Stimulated activated naive CD8-positive, alpha-beta T cell treated with anti-CD3 and anti-CD28 coated beads, Interleukin-15, amount 100 ng/mL, for 72 hours (primary cell): ENCODE data around the gene IFNL3.

ENCODE experiments used
- ATAC-seq: fragments of 150-1000 bp; cut with Tn5 transposase; 2 replicates; pipeline ENCODE4 v1.10.0; 2021; ENCODE audit warnings: mild to moderate bottlenecking, moderate library complexity
- DNase-seq, 2 donors: peaks; one replicate each; pipeline ENCODE4 v3.0.0; 2021 to 2022
- H3K27ac Mint-ChIP-seq, 2 donors: one replicate each; pipeline ENCODE4 v1.8.0; 2022; ENCODE audit warnings: mild to moderate bottlenecking in 2 of 2, mixed read lengths in 2 of 2, moderate library complexity in 2 of 2
- H3K27me3 Mint-ChIP-seq: one replicate; pipeline ENCODE4 v1.8.0; 2022; ENCODE audit warnings: mixed read lengths
- H3K4me1 Mint-ChIP-seq: one replicate; pipeline ENCODE4 v1.8.0; 2022; ENCODE audit warnings: mild to moderate bottlenecking, mixed read lengths
- H3K4me3 Mint-ChIP-seq, 2 donors: one replicate each; pipeline ENCODE4 v1.8.0; 2022; ENCODE audit warnings: mild to moderate bottlenecking in 2 of 2, mixed read lengths in 2 of 2, moderate library complexity in 1 of 2
- H3K9me3 Mint-ChIP-seq, 2 donors: one replicate each; pipeline ENCODE4 v1.8.0; 2022; ENCODE audit warnings: mixed read lengths in 2 of 2

IFNL3 gene

GRCh38 chr19:39208175-39208795 lies 36.5 kb downstream of the IFNL3 start:
- ATAC-seq (no peak), DNase-seq (no peak)
- peaks cover 27% of the 10 kb centered on the region for H3K27me3 Mint-ChIP-seq
- H3K9me3 Mint-ChIP-seq, result no peaks in the 10 kb centered on the region
- no peak overlapping the region for H3K4me3 Mint-ChIP-seq
- no peak overlapping the region for H3K27ac Mint-ChIP-seq
- H3K4me1 Mint-ChIP-seq, result peaks cover 7% of the 10 kb centered on the region

GRCh38 chr19:39207293-39207836 lies 37.4 kb downstream of the IFNL3 start:
- Mint-ChIP-seq H3K27me3 (peaks cover 36% of the 10 kb centered on the region), H3K9me3 (no peaks in the 10 kb centered on the region), H3K27ac (no peak overlapping the region), H3K4me3 (no peak overlapping the region), H3K4me1 (peaks cover 10% of the 10 kb centered on the region)
- ATAC-seq, result no peak
- no peak for DNase-seq

GRCh38 chr19:39206122-39206521 lies 38.7 kb downstream of the IFNL3 start:
- H3K27me3 Mint-ChIP-seq, result peaks cover 49% of the 10 kb centered on the region
- no peaks in the 10 kb centered on the region for H3K9me3 Mint-ChIP-seq
- peaks cover 10% of the 10 kb centered on the region for H3K4me1 Mint-ChIP-seq
- H3K27ac Mint-ChIP-seq, result no peak overlapping the region
- H3K4me3 Mint-ChIP-seq, result no peak overlapping the region
- ATAC-seq, result no peak
- DNase-seq, result no peak

- Mint-ChIP-seq H3K9me3 (no peaks in the 10 kb centered on the region), H3K4me3 (no peak overlapping the region), H3K4me1 (peaks cover 10% of the 10 kb centered on the region), H3K27me3 (peaks cover 56% of the 10 kb centered on the region), H3K27ac (no peak overlapping the region)
- DNase-seq (no peak), ATAC-seq (no peak)
Measured at GRCh38 chr19:39205449-39205764, 39.4 kb downstream of the IFNL3 start.

GRCh38 chr19:39203372-39204341 lies 41.1 kb downstream of the IFNL3 start, which contains the start of gene SYCN:
Gene SYCN, minus strand, starts transcription at chr19:39204263. Its CDS starts 9 bp downstream, at chr19:39204254.
- DNase-seq (no peak), ATAC-seq (no peak)
- Mint-ChIP-seq H3K27me3 (peaks cover 71% of the 10 kb centered on the region), H3K9me3 (no peaks in the 10 kb centered on the region), H3K4me1 (peaks cover 10% of the 10 kb centered on the region), H3K4me3 (no peak within 1 kb of the TSS), H3K27ac (peak within 1 kb of the TSS in 1 of 2 donors; percentile 71)

- Mint-ChIP-seq H3K27ac (peak overlapping the region in 1 of 2 donors; percentile 71), H3K9me3 (no peaks in the 10 kb centered on the region), H3K4me1 (peaks cover 10% of the 10 kb centered on the region), H3K4me3 (no peak overlapping the region), H3K27me3 (peaks cover 78% of the 10 kb centered on the region)
- ATAC-seq, result no peak
- no peak for DNase-seq
Measured at GRCh38 chr19:39202998-39203355, 41.8 kb downstream of the IFNL3 start.

- DNase-seq, result no peak
- Mint-ChIP-seq H3K9me3 (no peaks in the 10 kb centered on the region), H3K27me3 (peaks cover 98% of the 10 kb centered on the region), H3K4me3 (no peak overlapping the region), H3K4me1 (peaks cover 30% of the 10 kb centered on the region), H3K27ac (no peak overlapping the region)
- no peak for ATAC-seq
Measured at GRCh38 chr19:39200803-39201115, 44.0 kb downstream of the IFNL3 start.

GRCh38 chr19:39200066-39200802 lies 44.6 kb downstream of the IFNL3 start:
- Mint-ChIP-seq H3K4me3 (no peak overlapping the region), H3K4me1 (peaks cover 34% of the 10 kb centered on the region), H3K27me3 (peaks cover 98% of the 10 kb centered on the region), H3K27ac (no peak overlapping the region), H3K9me3 (no peaks in the 10 kb centered on the region)
- ATAC-seq (no peak), DNase-seq (no peak)

- H3K27ac Mint-ChIP-seq, result no peak overlapping the region
- H3K4me1 Mint-ChIP-seq, result peaks cover 34% of the 10 kb centered on the region
- H3K9me3 Mint-ChIP-seq, result no peaks in the 10 kb centered on the region
- DNase-seq, result no peak
- H3K4me3 Mint-ChIP-seq, result no peak overlapping the region
- ATAC-seq, result no peak
- H3K27me3 Mint-ChIP-seq, result peaks cover 96% of the 10 kb centered on the region
Measured at GRCh38 chr19:39199025-39199424, 45.8 kb downstream of the IFNL3 start.

- H3K27me3 Mint-ChIP-seq, result peaks cover 96% of the 10 kb centered on the region
Measured at GRCh38 chr19:39197808-39198207, 47.0 kb downstream of the IFNL3 start.

GRCh38 chr19:39196860-39197562 lies 47.8 kb downstream of the IFNL3 start, which contains the start of gene NCCRP1:
Gene NCCRP1, plus strand, starts transcription at chr19:39196964. Its CDS starts 19 bp downstream, at chr19:39196983.
- ATAC-seq (peak; percentile 29), DNase-seq (no peak)
- H3K27me3 Mint-ChIP-seq, result peaks cover 93% of the 10 kb centered on the region
- H3K4me1 Mint-ChIP-seq, result peaks cover 25% of the 10 kb centered on the region
- peak within 1 kb of the TSS; percentile 55 to 65 for H3K4me3 Mint-ChIP-seq
- H3K27ac Mint-ChIP-seq, result no peak within 1 kb of the TSS
- no peaks in the 10 kb centered on the region for H3K9me3 Mint-ChIP-seq

More at GRCh38 chr19:39197808-39198207, 47.0 kb downstream of the IFNL3 start:
- H3K27ac Mint-ChIP-seq, result no peak overlapping the region
- no peak for ATAC-seq
- H3K4me1 Mint-ChIP-seq, result peaks cover 25% of the 10 kb centered on the region
- no peak overlapping the region for H3K4me3 Mint-ChIP-seq
- no peak for DNase-seq
- no peaks in the 10 kb centered on the region for H3K9me3 Mint-ChIP-seq

GRCh38 chr19:39196320-39196719 lies 48.5 kb downstream of the IFNL3 start:
- Mint-ChIP-seq H3K27me3 (peaks cover 93% of the 10 kb centered on the region), H3K4me1 (peaks cover 25% of the 10 kb centered on the region), H3K27ac (no peak overlapping the region), H3K4me3 (peak overlapping the region in 1 of 2 donors; percentile 65), H3K9me3 (no peaks in the 10 kb centered on the region)
- ATAC-seq (no peak), DNase-seq (no peak)

- Mint-ChIP-seq H3K27me3 (peaks cover 87% of the 10 kb centered on the region), H3K27ac (no peak overlapping the region), H3K4me1 (peaks cover 25% of the 10 kb centered on the region), H3K4me3 (peak overlapping the region in 1 of 2 donors; percentile 11), H3K9me3 (no peaks in the 10 kb centered on the region)
- DNase-seq (no peak), ATAC-seq (peak; percentile 5)
Measured at GRCh38 chr19:39195755-39196154, 49.1 kb downstream of the IFNL3 start.

GRCh38 chr19:39194832-39195542 lies 49.8 kb downstream of the IFNL3 start:
- Mint-ChIP-seq H3K4me1 (peaks cover 25% of the 10 kb centered on the region), H3K4me3 (no peak overlapping the region), H3K27me3 (peaks cover 79% of the 10 kb centered on the region), H3K27ac (no peak overlapping the region), H3K9me3 (no peaks in the 10 kb centered on the region)
- no peak for ATAC-seq
- DNase-seq, result no peak
